A673 (cell line): ENCODE measurements around the gene SOX6.

Source experiments
- CTCF ChIP-seq: fragments of 300-800, 200-600 bp; sonication (generic); conservative IDR thresholded peaks from 2 replicates; pipeline ENCODE4 v1.5.1; 2017; ENCODE audit warnings: low read depth, mild to moderate bottlenecking, antibody characterized with exemption, low read length, moderate library complexity, mixed read lengths
- EZH2 ChIP-seq: fragments of 200-600 bp; sonication (generic); IDR thresholded peaks from 2 replicates; pipeline ENCODE4 v1.6.1; 2017; ENCODE audit warnings: borderline replicate concordance, low read depth, mild to moderate bottlenecking, mixed read lengths, antibody characterized with exemption, low read length; ENCODE audit not compliant: poor library complexity, severe bottlenecking

- no peak for TF ChIP-seq EZH2
- no peak for TF ChIP-seq CTCF
Measured at GRCh38 chr11:16070573-16070972, 285.8 kb downstream of the SOX6 start.
